Measurements from ENCODE around the gene HLA-DRB1.

Gene HLA-DRB1

DNA sequence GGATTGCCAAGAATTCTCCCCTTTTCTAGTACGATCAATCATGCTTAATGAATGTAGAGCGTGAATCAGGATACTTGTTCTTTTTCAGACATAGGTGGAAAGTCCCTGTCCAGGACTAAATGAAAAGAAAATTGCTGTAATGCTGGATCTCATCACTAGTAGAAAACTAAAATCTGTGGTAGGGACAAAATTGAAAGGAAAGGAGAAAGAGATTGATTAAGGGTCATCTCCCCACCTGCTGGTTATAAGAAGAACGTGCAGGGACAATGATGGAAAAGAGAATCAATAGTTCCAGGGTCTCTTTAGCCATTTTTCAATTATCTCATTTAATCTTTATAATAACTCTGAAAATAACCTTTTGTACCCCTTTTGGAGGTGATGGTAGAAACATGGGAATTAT, 18.7 kb upstream of the HLA-DRB1 start:
- TF ChIP-seq, protein P1, sequence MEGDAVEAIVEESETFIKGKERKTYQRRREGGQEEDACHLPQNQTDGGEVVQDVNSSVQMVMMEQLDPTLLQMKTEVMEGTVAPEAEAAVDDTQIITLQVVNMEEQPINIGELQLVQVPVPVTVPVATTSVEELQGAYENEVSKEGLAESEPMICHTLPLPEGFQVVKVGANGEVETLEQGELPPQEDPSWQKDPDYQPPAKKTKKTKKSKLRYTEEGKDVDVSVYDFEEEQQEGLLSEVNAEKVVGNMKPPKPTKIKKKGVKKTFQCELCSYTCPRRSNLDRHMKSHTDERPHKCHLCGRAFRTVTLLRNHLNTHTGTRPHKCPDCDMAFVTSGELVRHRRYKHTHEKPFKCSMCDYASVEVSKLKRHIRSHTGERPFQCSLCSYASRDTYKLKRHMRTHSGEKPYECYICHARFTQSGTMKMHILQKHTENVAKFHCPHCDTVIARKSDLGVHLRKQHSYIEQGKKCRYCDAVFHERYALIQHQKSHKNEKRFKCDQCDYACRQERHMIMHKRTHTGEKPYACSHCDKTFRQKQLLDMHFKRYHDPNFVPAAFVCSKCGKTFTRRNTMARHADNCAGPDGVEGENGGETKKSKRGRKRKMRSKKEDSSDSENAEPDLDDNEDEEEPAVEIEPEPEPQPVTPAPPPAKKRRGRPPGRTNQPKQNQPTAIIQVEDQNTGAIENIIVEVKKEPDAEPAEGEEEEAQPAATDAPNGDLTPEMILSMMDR (IDR thresholded peaks at IDR 0.05; ENCODE audit: low read length, missing control alignments): no peak
- H3K4me3 ChIP-seq (replicated peaks; ENCODE audit: low read depth, low read length): no peak overlapping the region
- no peak for DNase-seq (ENCODE audit: low read depth)

DNA sequence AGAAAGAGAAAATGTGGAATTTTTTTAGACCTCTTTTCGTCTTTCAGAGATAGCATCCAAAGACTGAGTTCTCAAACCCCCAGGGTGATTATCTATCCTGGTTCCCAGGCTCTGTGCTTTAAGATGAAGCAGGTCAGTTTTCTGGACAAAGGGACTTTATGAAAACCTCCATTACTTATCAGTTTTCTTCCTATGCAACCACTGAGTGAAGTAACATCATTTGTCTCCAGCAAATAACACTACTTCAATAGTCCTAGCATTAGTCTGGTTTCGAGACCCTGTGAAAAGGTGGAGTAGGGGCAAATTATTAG, 18.3 kb upstream of the HLA-DRB1 start:
- H3K4me3 ChIP-seq (replicated peaks; ENCODE audit: low read depth, low read length): no peak overlapping the region
- TF ChIP-seq, protein P1 (IDR thresholded peaks at IDR 0.05; ENCODE audit: low read length, missing control alignments): no peak
- DNase-seq (ENCODE audit: low read depth): no peak

DNA sequence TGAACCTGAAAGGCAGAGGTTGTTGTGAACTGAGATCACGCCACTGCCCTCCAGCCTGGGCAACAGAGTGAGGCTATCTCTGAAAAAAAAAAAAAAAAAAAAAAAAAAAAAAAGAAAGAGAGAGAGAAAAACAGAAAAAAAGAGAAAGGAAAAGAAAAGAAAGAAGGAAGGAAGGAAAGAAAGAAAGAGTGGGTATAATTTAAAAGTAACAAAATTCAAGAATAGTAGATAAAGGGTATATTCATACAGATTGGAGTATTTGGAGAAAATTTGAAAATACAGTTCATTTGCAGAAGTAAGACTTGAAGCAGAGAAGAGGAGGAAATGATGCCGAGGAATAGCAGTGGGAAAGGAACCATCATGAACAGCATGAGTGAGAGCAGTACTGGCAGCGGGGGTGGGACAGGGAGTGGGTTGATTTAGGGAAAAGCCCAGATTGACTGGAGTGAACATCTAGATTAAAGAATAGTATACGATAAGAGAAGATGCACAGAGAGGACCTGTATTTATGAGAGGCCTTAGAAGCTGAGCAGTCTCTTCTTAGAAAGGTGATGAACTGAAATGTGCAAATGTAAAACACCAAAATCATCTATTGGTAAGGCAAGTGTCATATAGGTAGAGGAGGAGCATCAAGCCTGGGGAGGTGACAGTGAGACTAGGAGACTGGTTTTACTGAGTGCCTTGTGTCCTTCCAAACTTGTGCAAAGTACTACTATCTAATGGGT, 17.8 kb upstream of the HLA-DRB1 start:
- no peak for DNase-seq (ENCODE audit: low read depth)
- H3K4me3 ChIP-seq (replicated peaks; ENCODE audit: low read depth, low read length): no peak overlapping the region
- TF ChIP-seq, protein P1 (IDR thresholded peaks at IDR 0.05; ENCODE audit: low read length, missing control alignments): no peak

DNA sequence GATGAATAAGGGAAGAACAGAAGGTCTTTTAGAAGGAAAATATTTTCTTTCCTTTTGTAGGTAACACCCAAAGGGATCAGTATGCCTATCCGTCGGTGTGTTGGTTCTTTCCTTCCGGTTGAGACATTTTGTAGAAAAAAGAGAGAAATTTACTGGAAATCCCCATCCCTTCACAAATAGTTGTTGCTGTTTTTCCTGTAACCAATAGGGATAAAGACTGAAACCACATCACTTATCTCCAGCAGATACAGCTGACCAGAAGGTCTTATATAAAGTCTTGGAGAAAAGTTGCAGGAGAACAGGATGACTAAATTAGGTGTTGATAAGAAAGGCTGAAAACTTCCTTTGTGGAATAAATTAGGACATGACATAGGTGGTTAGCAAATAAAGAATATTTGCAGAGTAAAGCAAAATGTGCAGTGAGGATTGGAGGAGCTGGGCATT, 14.8 kb upstream of the HLA-DRB1 start:
- H3K4me3 ChIP-seq (replicated peaks; ENCODE audit: low read depth, low read length): no peak overlapping the region
- DNase-seq (ENCODE audit: low read depth): peak; percentile 18
- TF ChIP-seq, protein P1 (IDR thresholded peaks at IDR 0.05; ENCODE audit: low read length, missing control alignments): no peak

DNA sequence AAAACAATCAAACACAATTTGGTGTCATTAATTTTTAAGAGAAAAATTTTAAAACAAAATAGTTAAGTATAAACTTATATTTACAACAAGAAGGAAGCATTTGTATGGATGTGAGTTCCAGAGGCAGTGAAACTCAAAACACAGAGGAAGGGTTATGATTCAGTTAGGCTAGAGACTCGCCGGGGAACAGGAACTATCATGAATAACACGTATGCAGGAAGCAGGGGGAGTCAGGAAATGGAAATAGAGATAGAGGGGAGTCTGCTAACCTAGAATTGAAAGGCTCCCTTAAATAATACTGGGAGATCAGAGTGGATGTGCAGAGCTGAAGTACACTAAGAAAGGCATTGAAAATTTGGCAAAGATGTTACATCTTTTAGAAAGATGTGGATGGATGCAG, 14.2 kb upstream of the HLA-DRB1 start:
- H3K4me3 ChIP-seq (replicated peaks; ENCODE audit: low read depth, low read length): no peak overlapping the region
- DNase-seq (ENCODE audit: low read depth): no peak
- TF ChIP-seq, protein P1 (IDR thresholded peaks at IDR 0.05; ENCODE audit: low read length, missing control alignments): no peak

DNA sequence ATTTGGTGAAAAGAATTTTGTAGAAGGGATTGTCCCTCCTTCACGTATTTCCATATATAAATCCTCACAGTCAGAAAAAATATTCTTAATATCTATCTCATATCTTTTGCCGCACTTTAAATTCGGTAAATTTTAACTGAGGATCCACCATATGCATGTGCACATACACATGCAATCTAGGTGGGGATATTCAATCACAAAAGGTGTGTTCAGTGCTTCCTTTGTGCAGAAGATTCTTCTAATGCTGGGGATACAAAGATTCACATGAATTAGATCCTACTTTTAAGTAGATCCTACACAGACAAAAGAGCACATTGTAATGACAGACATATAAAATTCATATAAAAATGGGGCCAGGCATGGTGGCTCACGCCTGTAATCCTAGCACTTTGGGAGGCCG, 13.6 kb upstream of the HLA-DRB1 start:
- H3K4me3 ChIP-seq (replicated peaks; ENCODE audit: low read depth, low read length): no peak overlapping the region
- TF ChIP-seq, protein P1 (IDR thresholded peaks at IDR 0.05; ENCODE audit: low read length, missing control alignments): no peak
- no peak for DNase-seq (ENCODE audit: low read depth)

DNA sequence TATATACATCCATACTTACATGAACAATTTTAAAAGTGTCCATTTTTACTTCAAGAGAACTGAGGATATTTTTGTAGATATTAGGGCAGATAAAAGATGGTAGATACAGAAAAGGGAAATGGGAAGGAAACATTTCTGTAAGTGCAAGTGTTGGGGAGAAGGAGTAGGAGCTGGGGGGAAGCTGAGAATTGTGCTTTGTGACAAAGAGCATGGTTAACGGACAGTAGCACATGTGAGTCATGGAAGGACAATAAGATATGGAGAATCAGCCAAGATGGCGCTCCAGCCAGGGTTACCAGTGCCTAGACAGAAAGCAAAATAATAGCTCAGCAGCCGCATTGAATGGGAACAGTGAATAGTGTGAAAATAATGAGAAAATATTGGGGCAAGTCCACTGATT, 12.7 kb upstream of the HLA-DRB1 start:
- DNase-seq (ENCODE audit: low read depth): no peak
- H3K4me3 ChIP-seq (replicated peaks; ENCODE audit: low read depth, low read length): no peak overlapping the region
- TF ChIP-seq, protein P1 (IDR thresholded peaks at IDR 0.05; ENCODE audit: low read length, missing control alignments): no peak

Data from fibroblast of pulmonary artery (primary cell).